ENCODE measurements around the gene ABCC6. TPM values are rescaled to one million over a fixed set of nuclear protein-coding genes. Genes with fewer than 3 reads are reported as not detected.

Gene ABCC6
- total RNA-seq, 1 experiment from 2014 or later = 2.7 TPM

- Histone ChIP-seq H3K36me3 (ENCODE audit: control insufficient read depth in 1 of 2, insufficient read depth in 2 of 2, low read length in 2 of 2) (no peaks in the 10 kb centered on the region), H3K4me3 (replicated peaks in 1 of 2; ENCODE audit: low read depth in 1 of 2, low read length in 2 of 2) (no peak overlapping the region), H3K27me3 (ENCODE audit: insufficient read depth, low read length) (no peaks in the 10 kb centered on the region), H3K9ac (ENCODE audit: low read length) (no peak overlapping the region), H3K79me2 (ENCODE audit: insufficient read depth, low read length) (no peaks in the 10 kb centered on the region), H3K9me2 (ENCODE audit: insufficient read depth) (no peaks in the 10 kb centered on the region), H2AFZ (ENCODE audit: low read depth, low read length, poor library complexity, severe bottlenecking) (no peak overlapping the region), H3K27ac (ENCODE audit: low read depth, low read length) (no peak overlapping the region), H4K20me1 (ENCODE audit: insufficient read depth) (no peaks in the 10 kb centered on the region), H3K4me2 (ENCODE audit: low read length) (no peak overlapping the region), H3K9me3 (ENCODE audit: control insufficient read depth in 1 of 2, insufficient read depth in 1 of 2, low read depth in 1 of 2, low read length in 2 of 2) (no peaks in the 10 kb centered on the region), H3K4me1 (ENCODE audit: control insufficient read depth in 1 of 2, insufficient read depth in 2 of 2, low read length in 2 of 2) (no peaks in the 10 kb centered on the region)
- DNase-seq (ENCODE audit: low read depth, low spot score) = no peak
- no peak for ATAC-seq
- ChIA-PET POLR2A (no interaction called here), CTCF (no interaction called here), RAD21 (ENCODE audit: low non-redundant PET in 1 of 2, low total read pairs in 2 of 2, uncharacterized antibody in 2 of 2, unreplicated experiment in 2 of 2) (no interaction called here)
- BruUV-seq (replicated peaks) = no TSS peak
- intact Hi-C loops (cut with micrococcal nuclease) = no loop called here
- TF ChIP-seq EZH2phosphoT487 (IDR thresholded peaks at IDR 0.05; ENCODE audit: borderline replicate concordance) (no peak), JUND (IDR thresholded peaks at IDR 0.05) (no peak), CTCF (IDR thresholded peaks at IDR 0.05 in 2 of 3, conservative IDR thresholded peaks at IDR 0.05 in 1 of 3; ENCODE audit: borderline replicate concordance in 1 of 3, insufficient read depth in 1 of 3, low read depth in 2 of 3, low read length in 2 of 3) (no peak), MAX (IDR thresholded peaks at IDR 0.05) (no peak), EZH2 (IDR thresholded peaks at IDR 0.05) (no peak), FOSL1 (IDR thresholded peaks at IDR 0.05; ENCODE audit: low read depth) (no peak), SP1 (IDR thresholded peaks at IDR 0.05; ENCODE audit: low read depth) (no peak), REST (IDR thresholded peaks at IDR 0.05; ENCODE audit: low read depth) (no peak), CEBPB (IDR thresholded peaks at IDR 0.05; ENCODE audit: low read depth) (no peak), POLR2AphosphoS5 (IDR thresholded peaks at IDR 0.05; ENCODE audit: low read depth, low read length) (no peak), SIN3A (IDR thresholded peaks at IDR 0.05; ENCODE audit: low read depth) (no peak), RAD21 (IDR thresholded peaks at IDR 0.05; ENCODE audit: low read depth) (no peak), ZBTB33 (IDR thresholded peaks at IDR 0.05; ENCODE audit: extremely low read depth, insufficient replicate concordance, low read length) (no peak), ELF1 (IDR thresholded peaks at IDR 0.05; ENCODE audit: borderline replicate concordance, low read depth) (no peak), YY1 (IDR thresholded peaks at IDR 0.05; ENCODE audit: extremely low read depth, insufficient replicate concordance, low read depth, low read length) (no peak), EGR1 (IDR thresholded peaks at IDR 0.05; ENCODE audit: low read depth) (no peak), ZNF274 (IDR thresholded peaks at IDR 0.05; ENCODE audit: low read depth, low read length) (no peak), ATF3 (IDR thresholded peaks at IDR 0.05) (no peak), ZFX (IDR thresholded peaks at IDR 0.05) (no peak)
Measured at GRCh38 chr16:16154281-16154951, 68.9 kb downstream of the ABCC6 start.

Data from HCT116 (cell line).